Body of pancreas (tissue), 4 donors: ENCODE data around the gene RNF11. TPM values are rescaled to one million over a fixed set of nuclear protein-coding genes. Genes with fewer than 3 reads are reported as not detected.
"Not testable (repeated sequence)": the region's sequence is repeated elsewhere in the genome, so short reads cannot be mapped to it uniquely, and the experiment has no call there.

Experiments
- ATAC-seq: fragments of 150-250 bp; one replicate; pipeline ENCODE4 v1.9.1; 2016
- DNase-seq, 4 donors: peaks; one replicate each; pipeline ENCODE4 v3.0.0-alpha.2; 2019
- H3K27ac ChIP-seq, 4 donors: fragments of 200-600 bp; sonication (generic); 1 replicate in 3 of 4; 2 replicates in 1 of 4; pipeline versions ENCODE4 v1.5.1 to v1.6.1; 2016 to 2019; ENCODE audit warnings: mild to moderate bottlenecking in 1 of 4, mixed read lengths in 1 of 4, moderate library complexity in 1 of 4
- H3K27me3 ChIP-seq, 2 donors: fragments of 200-600 bp; sonication (generic); one replicate each; pipeline ENCODE4 v1.6.0; 2016; ENCODE audit warnings: mild to moderate bottlenecking in 1 of 2
- H3K36me3 ChIP-seq, 2 donors: fragments of 200-600 bp; sonication (generic); replicated peaks in 1 of 2; 2 replicates each; pipeline ENCODE4 v1.5.1; 2016; ENCODE audit warnings: low read depth in 2 of 2; ENCODE audit not compliant: insufficient read depth in 1 of 2
- H3K4me1 ChIP-seq: fragments of 200-600 bp; sonication (generic); one replicate; pipeline ENCODE4 v1.6.0; 2016
- H3K4me3 ChIP-seq, 2 donors: fragments of 200-600 bp; sonication (generic); 1 replicate in 1 of 2; 2 replicates in 1 of 2; pipeline ENCODE4 v1.5.1; 2016 to 2019
- H3K9me3 ChIP-seq, 3 donors: fragments of 200-600 bp; sonication (generic); 1 replicate in 2 of 3; 2 replicates in 1 of 3; pipeline ENCODE4 v1.5.1; 2016
- POLR2A ChIP-seq, 3 donors: fragments of 450-650 bp; IDR thresholded peaks; one replicate each; pipeline ENCODE4 v1.6.1; 2016; ENCODE audit warnings: antibody characterized with exemption in 3 of 3, mild to moderate bottlenecking in 2 of 3
- WGBS, 2 donors: methylation state at CpG; one replicate each; pipeline ENCODE4 v1.1.5; 2017; 5-methylcytosine and 5-hydroxymethylcytosine counted together
- intact Hi-C: fragments of 100-400 bp; cut with DNase I; formaldehyde crosslinking; loops from one replicate; pipeline ENCODE4 v1.15.1; 2023
- total RNA-seq, 2 donors: library from RNA; depleted of rRNA; stranded (reverse); fragments of >200 nt; gene quantifications; one replicate each; pipeline ENCODE4 v1.1.0, GENCODE V29; 2016
- TF ChIP-seq, protein P1 (sequence below), 7 experiments: fragments of 450-650 bp in 4 of 7; fragments of 200-600 bp in 3 of 7; sonication (generic) in 3 of 7; IDR thresholded peaks; one replicate each; pipeline ENCODE4 v1.5.1; 2016 to 2019; ENCODE audit warnings: antibody characterized with exemption in 7 of 7

RNF11 gene
- total RNA-seq, 2 donors from 2014 or later = 33.2 to 34.9 TPM

DNA sequence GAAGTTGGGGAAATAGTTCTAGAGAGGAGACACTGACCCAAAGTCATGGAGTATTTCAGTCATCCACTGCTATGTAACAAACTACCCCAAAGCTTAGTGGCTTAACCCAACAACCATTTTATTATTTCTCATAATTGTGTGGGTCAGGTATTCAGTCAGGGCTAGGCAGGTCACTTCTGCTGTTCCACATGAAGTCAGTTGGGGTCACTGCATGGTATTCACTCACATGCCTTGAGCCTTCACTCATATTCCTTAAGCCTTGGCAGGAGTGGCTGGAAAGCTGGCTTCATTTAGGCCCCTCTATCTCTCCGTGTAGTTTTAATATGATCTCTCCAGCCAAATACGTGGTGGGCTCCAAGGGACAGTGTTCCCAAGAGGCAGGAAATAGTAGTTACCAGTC is 17.5 kb upstream of the RNF11 start:
- no peak overlapping the region for H3K4me3 ChIP-seq
- WGBS, 2 donors = 53 to 76% methylated on average over 2 of the region's 2 CpGs
- no peaks in the 10 kb centered on the region for H3K27me3 ChIP-seq
- no peak overlapping the region for H3K27ac ChIP-seq
- no peaks in the 10 kb centered on the region for H3K9me3 ChIP-seq
- TF ChIP-seq, protein P1, sequence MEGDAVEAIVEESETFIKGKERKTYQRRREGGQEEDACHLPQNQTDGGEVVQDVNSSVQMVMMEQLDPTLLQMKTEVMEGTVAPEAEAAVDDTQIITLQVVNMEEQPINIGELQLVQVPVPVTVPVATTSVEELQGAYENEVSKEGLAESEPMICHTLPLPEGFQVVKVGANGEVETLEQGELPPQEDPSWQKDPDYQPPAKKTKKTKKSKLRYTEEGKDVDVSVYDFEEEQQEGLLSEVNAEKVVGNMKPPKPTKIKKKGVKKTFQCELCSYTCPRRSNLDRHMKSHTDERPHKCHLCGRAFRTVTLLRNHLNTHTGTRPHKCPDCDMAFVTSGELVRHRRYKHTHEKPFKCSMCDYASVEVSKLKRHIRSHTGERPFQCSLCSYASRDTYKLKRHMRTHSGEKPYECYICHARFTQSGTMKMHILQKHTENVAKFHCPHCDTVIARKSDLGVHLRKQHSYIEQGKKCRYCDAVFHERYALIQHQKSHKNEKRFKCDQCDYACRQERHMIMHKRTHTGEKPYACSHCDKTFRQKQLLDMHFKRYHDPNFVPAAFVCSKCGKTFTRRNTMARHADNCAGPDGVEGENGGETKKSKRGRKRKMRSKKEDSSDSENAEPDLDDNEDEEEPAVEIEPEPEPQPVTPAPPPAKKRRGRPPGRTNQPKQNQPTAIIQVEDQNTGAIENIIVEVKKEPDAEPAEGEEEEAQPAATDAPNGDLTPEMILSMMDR (IDR thresholded peaks at IDR 0.05) = no peak
- no peak for TF ChIP-seq POLR2A (IDR thresholded peaks at IDR 0.05)
- peaks cover 18% of the 10 kb centered on the region for H3K4me1 ChIP-seq
- H3K36me3 ChIP-seq = no peaks in the 10 kb centered on the region
- DNase-seq (no peak), ATAC-seq (no peak)
- intact Hi-C loops = no loop called here

DNA sequence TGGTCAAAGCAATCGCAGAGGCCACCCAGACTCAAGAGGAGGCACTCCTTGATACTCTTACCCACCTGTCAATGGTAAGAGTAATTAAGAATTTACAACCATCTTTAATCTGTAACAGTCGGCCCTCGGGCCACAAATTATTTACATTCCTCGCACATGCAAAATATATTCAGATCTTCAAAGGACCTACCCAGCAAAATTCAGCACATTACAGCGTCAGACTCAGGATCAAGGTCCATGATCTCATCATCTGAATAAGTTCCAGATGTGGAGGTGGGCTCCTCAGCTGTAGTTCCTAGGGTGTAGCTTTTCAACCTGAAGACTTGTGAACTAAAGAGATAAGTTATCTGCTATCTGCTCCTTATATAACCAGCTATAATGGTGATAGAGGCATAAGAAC is 17.1 kb upstream of the RNF11 start:
- no peaks in the 10 kb centered on the region for H3K36me3 ChIP-seq
- ATAC-seq (no peak), DNase-seq (no peak)
- H3K4me1 ChIP-seq = peaks cover 18% of the 10 kb centered on the region
- no peak overlapping the region for H3K4me3 ChIP-seq
- no peak overlapping the region for H3K27ac ChIP-seq
- 72 to 86% methylated on average over 5 of the region's 5 CpGs for WGBS, 2 donors
- no peaks in the 10 kb centered on the region for H3K9me3 ChIP-seq
- TF ChIP-seq, protein P1 (IDR thresholded peaks at IDR 0.05) = no peak
- no peak for TF ChIP-seq POLR2A (IDR thresholded peaks at IDR 0.05)
- intact Hi-C loops = no loop called here
- no peaks in the 10 kb centered on the region for H3K27me3 ChIP-seq

DNA sequence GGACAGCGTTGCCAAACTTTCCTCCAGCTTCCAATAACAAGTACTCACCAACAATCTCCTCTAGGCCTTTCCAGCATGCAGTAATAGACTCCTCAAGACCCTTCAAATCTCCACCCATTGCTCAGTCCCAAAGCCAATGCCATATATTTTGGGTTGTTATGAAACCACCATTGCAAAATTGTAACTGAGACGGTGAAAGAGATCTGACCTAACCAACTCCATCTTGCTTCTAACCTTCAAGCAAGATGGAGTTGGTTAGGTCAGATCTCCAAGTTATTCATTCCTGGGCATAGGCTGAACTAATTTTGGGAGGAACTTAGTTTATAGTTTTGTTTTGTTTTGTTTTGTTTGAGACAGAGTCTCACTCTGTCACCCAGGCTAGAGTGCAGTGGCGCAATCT is 14.5 kb upstream of the RNF11 start:
- H3K27me3 ChIP-seq, DNase-seq, intact Hi-C loops, H3K4me3 ChIP-seq, H3K36me3 ChIP-seq, H3K27ac ChIP-seq, H3K9me3 ChIP-seq, H3K4me1 ChIP-seq, ATAC-seq: not testable (repeated sequence)
- 89 to 96% methylated on average over 3 of the region's 3 CpGs for WGBS, 2 donors

DNA sequence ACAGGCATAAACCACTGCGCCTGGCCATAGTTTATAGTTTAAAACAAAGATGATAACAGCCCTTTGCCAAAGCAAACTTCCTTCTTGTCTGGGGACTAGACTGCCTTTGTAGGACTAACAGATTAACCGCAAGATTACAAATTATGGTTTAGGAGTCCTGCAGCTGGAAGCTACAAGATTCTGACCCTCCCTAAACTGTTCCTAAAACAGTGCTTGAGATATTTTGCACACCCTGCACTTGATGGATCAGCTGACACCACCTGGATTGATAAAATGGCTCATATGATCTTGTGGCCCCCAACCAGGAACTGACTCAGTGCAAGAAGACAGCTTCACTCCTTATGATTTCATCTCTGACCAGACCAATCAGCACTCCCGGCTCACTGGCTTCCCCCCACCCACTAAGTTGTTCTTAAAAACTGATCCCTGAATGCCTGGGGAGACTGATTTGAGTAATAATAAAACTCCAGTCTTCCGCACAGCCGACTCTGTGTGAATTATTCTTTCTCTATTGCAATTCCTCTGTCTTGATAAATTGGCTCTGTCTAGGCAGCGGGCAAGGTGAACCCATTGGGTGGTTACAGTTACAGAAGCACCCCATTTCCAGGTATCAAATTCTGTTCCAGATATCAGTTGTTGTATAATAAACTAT is 13.8 kb upstream of the RNF11 start:
- ATAC-seq = no peak

DNA sequence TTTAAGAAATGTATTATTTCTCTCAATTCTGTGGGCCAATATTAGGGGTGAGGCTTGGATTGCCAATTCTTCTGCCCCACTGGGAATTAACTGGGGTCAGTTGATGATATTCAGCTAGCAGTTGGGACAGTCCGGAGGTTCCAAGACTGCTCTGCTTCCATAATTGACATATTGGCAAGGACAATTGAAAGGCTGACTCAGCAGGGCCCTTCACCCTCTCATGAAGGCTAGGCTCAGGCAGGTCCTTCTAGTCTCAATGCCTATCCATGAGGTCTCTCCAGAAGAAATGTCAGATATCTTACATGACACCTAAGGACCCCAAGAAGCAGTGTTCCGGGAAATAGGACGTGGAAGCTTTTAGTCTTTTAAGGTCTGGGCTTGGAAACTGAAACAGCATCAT is 13.3 kb upstream of the RNF11 start:
- DNase-seq (no peak), ATAC-seq (no peak)
- TF ChIP-seq, protein P1 (IDR thresholded peaks at IDR 0.05) = no peak
- TF ChIP-seq POLR2A (IDR thresholded peaks at IDR 0.05) = no peak
- no peak overlapping the region for H3K27ac ChIP-seq
- H3K9me3 ChIP-seq = no peaks in the 10 kb centered on the region
- H3K27me3 ChIP-seq = no peaks in the 10 kb centered on the region
- WGBS, 2 donors = 89% methylated on average over 3 of the region's 3 CpGs
- no peak overlapping the region for H3K4me3 ChIP-seq
- peaks cover 2% of the 10 kb centered on the region for H3K4me1 ChIP-seq
- intact Hi-C loops = no loop called here
- H3K36me3 ChIP-seq = no peaks in the 10 kb centered on the region

More for the DNA sequence above, 13.8 kb upstream of the RNF11 start:
- TF ChIP-seq, protein P1 (IDR thresholded peaks at IDR 0.05) = no peak
- no peak for TF ChIP-seq POLR2A (IDR thresholded peaks at IDR 0.05)
- Histone ChIP-seq H3K4me1 (peaks cover 4% of the 10 kb centered on the region), H3K36me3 (no peaks in the 10 kb centered on the region), H3K4me3 (no peak overlapping the region), H3K9me3 (no peaks in the 10 kb centered on the region), H3K27me3 (no peaks in the 10 kb centered on the region), H3K27ac (no peak overlapping the region)
- intact Hi-C loops = no loop called here
- WGBS, 2 donors = 94% methylated on average over 6 of the region's 6 CpGs
- no peak for DNase-seq
